OCI-LY1 (cell line): Measurements from ENCODE around the gene SLC22A7.

Experiments
- CTCF ChIP-seq: fragments of 200-600 bp; sonication (generic), shearing (Covaris generic); IDR thresholded peaks from 2 replicates; pipeline ENCODE4 v1.5.1; 2017; ENCODE audit warnings: mild to moderate bottlenecking, antibody characterized with exemption, low read length, moderate library complexity, mixed read lengths
- EZH2 ChIP-seq: fragments of 200-600 bp; sonication (generic), shearing (Covaris generic); IDR thresholded peaks from 2 replicates; pipeline ENCODE4 v1.8.0; 2017; ENCODE audit warnings: borderline replicate concordance, mixed run types, mild to moderate bottlenecking, antibody characterized with exemption, low read length, moderate library complexity, mixed read lengths

GRCh38 chr6:43275801-43276576, 22.1 kb upstream of the SLC22A7 start:
- no peak for TF ChIP-seq CTCF
- TF ChIP-seq EZH2 = no peak
